ENCODE measurements around the gene CRABP2. TPM values are rescaled to one million over a fixed set of nuclear protein-coding genes. Genes with fewer than 3 reads are reported as not detected.
A peak's percentile ranks its signal among the peaks of the same experiment; 100 is the strongest.

Gene CRABP2
- total and polyA plus RNA-seq, 2 donors = 25.3 to 37.9 TPM

- WGBS = 77% methylated on average over 4 of the region's 4 CpGs
- no peak overlapping the region for H3K27ac ChIP-seq (ENCODE audit: low read depth)
- no peak for DNase-seq (ENCODE audit: extremely low spot score)
Measured at GRCh38 chr1:156709031-156709430, 3.6 kb upstream of the CRABP2 start.

DNA sequence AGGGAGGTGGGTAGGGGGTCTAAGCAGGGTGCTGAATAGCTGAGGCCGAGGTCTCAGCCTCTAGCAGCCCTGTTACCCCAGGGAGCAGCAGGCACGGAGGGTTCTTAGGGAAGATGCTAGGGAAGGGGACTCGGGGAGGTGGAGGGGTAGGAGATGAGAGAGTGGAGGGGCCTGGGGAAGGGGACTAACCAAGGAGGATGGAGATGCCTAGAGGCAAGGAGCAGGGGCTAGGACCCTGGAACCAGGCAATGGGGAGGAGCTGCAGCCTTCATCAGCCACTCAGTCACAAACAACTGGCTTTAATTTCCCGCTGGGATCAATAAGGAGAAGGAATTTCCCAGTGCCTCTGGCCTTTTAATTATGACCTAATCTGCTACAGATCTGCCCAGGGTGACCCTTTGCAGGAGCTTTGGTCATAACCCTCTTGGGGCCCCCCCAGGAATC is 2.9 kb upstream of the CRABP2 start:
- no peak for DNase-seq (ENCODE audit: extremely low spot score)
- Histone ChIP-seq H3K4me3 (ENCODE audit: low read depth, low read length) (no peak overlapping the region), H3K27ac (ENCODE audit: low read depth) (no peak overlapping the region), H3K36me3 (ENCODE audit: insufficient read depth) (no peaks in the 10 kb centered on the region), H3K4me1 (ENCODE audit: insufficient read depth) (no peaks in the 10 kb centered on the region)
- 61% methylated on average over 4 of the region's 4 CpGs for WGBS

More at GRCh38 chr1:156709031-156709430, 3.6 kb upstream of the CRABP2 start:
- Histone ChIP-seq H3K4me3 (ENCODE audit: low read depth, low read length) (no peak overlapping the region), H3K36me3 (ENCODE audit: insufficient read depth) (no peaks in the 10 kb centered on the region), H3K4me1 (ENCODE audit: insufficient read depth) (no peaks in the 10 kb centered on the region)

GRCh38 chr1:156707417-156708217 is 2.2 kb upstream of the CRABP2 start:
- Histone ChIP-seq H3K27ac (ENCODE audit: low read depth) (no peak overlapping the region), H3K4me3 (ENCODE audit: low read depth, low read length) (no peak overlapping the region), H3K4me1 (ENCODE audit: insufficient read depth) (no peaks in the 10 kb centered on the region), H3K36me3 (ENCODE audit: insufficient read depth) (no peaks in the 10 kb centered on the region)
- no peak for DNase-seq (ENCODE audit: extremely low spot score)
- 44% methylated on average over 8 of the region's 8 CpGs for WGBS

- Histone ChIP-seq H3K27ac (ENCODE audit: low read depth) (peak overlapping the region; percentile 27), H3K4me3 (ENCODE audit: low read depth, low read length) (peak overlapping the region; percentile 35), H3K36me3 (ENCODE audit: insufficient read depth) (no peaks in the 10 kb centered on the region), H3K4me1 (ENCODE audit: insufficient read depth) (no peaks in the 10 kb centered on the region)
- WGBS = 6% methylated on average over 29 of the region's 29 CpGs
- no peak for DNase-seq (ENCODE audit: extremely low spot score)
Measured at GRCh38 chr1:156706657-156707416, 1.5 kb upstream of the CRABP2 start.

DNA sequence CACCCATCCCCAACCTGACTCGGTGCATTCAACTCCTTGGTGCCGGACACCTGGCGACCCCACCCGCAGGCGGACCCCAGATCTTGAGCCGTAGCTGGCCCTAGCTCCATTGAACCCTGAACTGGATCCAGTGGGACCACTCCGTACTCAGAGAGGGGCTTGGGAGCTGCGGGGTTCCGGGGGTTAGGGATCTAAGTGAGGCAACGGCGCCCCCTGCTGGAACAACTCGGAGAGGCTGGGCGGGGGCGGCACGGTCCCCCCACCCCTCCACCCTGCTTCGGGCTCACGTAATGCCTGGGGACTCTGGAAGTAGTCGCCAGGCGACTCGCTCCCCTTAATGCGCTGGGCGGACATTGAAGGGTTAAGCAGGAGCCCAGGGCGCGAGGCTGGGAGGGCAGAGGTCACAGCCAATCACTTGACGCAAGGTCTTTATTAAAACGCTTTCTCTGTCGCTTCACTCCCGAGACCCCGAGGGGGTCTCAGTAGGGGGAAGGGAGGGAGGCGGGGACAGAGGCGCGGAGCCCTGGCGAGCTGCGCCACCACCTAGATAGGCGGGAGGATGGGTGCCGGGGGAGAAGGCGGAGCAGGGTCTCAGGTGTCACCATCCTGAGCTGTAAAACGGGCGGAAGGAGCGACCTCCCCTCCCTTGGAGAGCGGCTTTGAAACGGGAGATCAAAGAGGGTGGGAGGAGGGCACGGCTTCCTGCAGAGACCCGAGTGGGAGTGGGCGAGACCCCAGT is 704 bp upstream of the CRABP2 start:
- 1% methylated on average over 45 of the region's 45 CpGs for WGBS
- Histone ChIP-seq H3K4me1 (ENCODE audit: insufficient read depth) (no peaks in the 10 kb centered on the region), H3K4me3 (ENCODE audit: low read depth, low read length) (peak overlapping the region; percentile 35), H3K27ac (ENCODE audit: low read depth) (peak overlapping the region; percentile 19), H3K36me3 (ENCODE audit: insufficient read depth) (no peaks in the 10 kb centered on the region)
- no peak for DNase-seq (ENCODE audit: extremely low spot score)

DNA sequence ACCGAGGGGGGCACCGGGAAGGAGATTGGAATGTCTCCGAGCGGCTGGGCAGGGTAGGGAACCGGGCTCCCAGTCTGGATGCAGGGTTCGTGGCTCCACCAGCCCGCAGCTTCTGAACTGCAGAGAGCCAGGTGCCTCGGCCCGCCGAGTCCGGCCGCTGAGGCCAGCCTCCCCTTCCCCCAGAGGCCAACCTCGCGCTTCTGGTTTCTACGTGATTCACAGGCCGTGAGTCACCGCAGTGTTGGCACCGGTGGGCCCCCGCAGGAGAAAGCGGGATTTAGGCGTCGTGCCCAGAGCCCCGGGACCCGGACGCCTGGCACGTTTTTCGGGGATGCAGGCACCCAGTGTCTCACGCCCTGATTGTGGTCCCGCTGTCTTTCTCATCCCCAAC is 458 bp downstream of the CRABP2 start:
- H3K4me1 ChIP-seq (ENCODE audit: insufficient read depth) = no peaks in the 10 kb centered on the region
- H3K4me3 ChIP-seq (ENCODE audit: low read depth, low read length) = peak overlapping the region; percentile 35
- no peaks in the 10 kb centered on the region for H3K36me3 ChIP-seq (ENCODE audit: insufficient read depth)
- 3% methylated on average over 29 of the region's 29 CpGs for WGBS
- no peak for DNase-seq (ENCODE audit: extremely low spot score)
- H3K27ac ChIP-seq (ENCODE audit: low read depth) = no peak overlapping the region

- Histone ChIP-seq H3K4me3 (ENCODE audit: low read depth, low read length) (no peak overlapping the region), H3K27ac (ENCODE audit: low read depth) (no peak overlapping the region), H3K4me1 (ENCODE audit: insufficient read depth) (no peaks in the 10 kb centered on the region), H3K36me3 (ENCODE audit: insufficient read depth) (no peaks in the 10 kb centered on the region)
- 44% methylated on average over 10 of the region's 10 CpGs for WGBS
- DNase-seq (ENCODE audit: extremely low spot score) = no peak
Measured at GRCh38 chr1:156704166-156704711, 1.1 kb downstream of the CRABP2 start.

DNA sequence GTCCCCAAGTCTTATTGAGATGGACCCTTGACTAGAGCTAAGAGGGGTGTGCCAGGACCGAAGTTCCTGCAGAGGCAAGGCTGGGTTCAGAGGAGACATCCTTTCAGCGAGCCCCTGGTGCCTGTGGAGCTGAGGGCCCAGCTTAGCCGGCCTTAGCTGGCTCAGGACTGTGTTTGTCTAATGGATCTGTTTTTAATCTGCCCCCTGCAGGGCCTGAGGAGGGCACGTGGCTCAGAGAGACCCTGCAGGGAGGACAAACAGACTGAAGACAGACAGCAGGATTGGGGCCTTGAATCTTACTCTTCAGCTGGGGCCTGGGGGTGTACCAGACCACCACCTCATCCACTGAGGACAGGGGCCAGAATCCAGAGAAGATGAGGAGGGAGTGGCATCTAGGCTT is 1.6 kb downstream of the CRABP2 start:
- Histone ChIP-seq H3K36me3 (ENCODE audit: insufficient read depth) (no peaks in the 10 kb centered on the region), H3K4me3 (ENCODE audit: low read depth, low read length) (no peak overlapping the region), H3K4me1 (ENCODE audit: insufficient read depth) (no peaks in the 10 kb centered on the region), H3K27ac (ENCODE audit: low read depth) (no peak overlapping the region)
- DNase-seq (ENCODE audit: extremely low spot score) = no peak
- WGBS = 33% methylated on average over 4 of the region's 4 CpGs

DNA sequence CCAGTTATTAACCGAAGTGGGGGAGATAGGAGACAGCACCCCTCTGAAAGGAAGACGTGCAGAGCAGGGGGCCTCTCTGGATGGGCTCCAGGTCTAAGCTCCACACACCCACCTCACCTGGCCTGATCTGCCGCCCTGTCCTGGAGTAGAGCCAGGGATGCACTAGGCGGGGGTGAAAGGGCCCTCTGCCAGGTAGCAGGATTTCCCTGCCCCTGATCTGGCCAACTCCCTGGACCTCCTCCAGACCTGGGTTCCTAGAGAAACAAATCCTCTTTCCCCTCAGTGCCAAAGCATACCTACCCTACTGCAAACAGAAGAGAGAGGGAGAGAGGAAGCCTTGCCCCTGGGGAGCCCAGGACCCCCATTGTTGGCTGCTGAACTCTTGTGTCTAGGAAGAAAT is 2.0 kb downstream of the CRABP2 start:
- Histone ChIP-seq H3K4me3 (ENCODE audit: low read depth, low read length) (no peak overlapping the region), H3K4me1 (ENCODE audit: insufficient read depth) (no peaks in the 10 kb centered on the region), H3K27ac (ENCODE audit: low read depth) (no peak overlapping the region), H3K36me3 (ENCODE audit: insufficient read depth) (no peaks in the 10 kb centered on the region)
- DNase-seq (ENCODE audit: extremely low spot score) = no peak
- WGBS = 57% methylated on average over 4 of the region's 4 CpGs

DNA sequence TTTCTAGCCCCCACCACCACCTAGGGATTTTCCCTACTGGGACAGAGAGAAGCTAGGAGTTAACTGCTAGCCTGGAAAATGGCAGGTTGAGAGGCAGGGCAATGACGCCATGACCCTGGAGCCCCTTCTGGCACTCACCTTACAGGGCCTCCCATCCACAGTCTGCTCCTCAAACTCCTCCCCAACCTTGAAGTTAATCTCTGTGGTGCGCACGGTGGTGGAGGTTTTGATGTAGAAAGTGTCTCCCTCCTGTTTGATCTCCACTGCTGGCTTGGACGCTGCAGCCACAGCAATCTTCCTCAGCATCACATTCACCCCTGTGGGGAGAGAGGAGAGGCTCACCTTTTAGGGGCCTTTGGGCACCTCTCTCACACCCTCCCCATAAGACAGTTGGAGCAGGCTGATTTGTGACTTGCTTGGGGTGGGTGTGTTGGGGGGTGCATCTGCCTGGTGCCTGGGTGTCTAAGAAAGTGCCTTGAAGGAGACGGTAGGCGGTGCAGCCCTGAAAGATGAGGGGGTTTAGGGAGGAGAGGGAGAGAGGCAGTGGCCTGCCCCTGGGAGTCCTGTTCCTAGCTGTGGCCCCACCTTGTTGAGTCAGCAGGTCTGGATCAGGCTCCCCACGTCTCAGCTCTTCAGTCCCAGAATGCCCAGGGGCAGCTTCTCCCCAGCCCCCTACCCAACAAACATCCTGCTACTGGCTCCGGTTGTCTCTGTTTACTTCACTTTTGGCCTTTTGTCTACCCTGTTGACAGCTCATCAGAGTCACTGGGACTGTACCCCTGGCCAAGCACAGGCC is 4.4 kb downstream of the CRABP2 start:
- Histone ChIP-seq H3K4me3 (ENCODE audit: low read depth, low read length) (no peak overlapping the region), H3K27ac (ENCODE audit: low read depth) (no peak overlapping the region), H3K4me1 (ENCODE audit: insufficient read depth) (no peaks in the 10 kb centered on the region), H3K36me3 (ENCODE audit: insufficient read depth) (no peaks in the 10 kb centered on the region)
- WGBS = 78% methylated on average over 8 of the region's 8 CpGs
- DNase-seq (ENCODE audit: extremely low spot score) = no peak

- 61% methylated on average over 1 of the region's 1 CpG for WGBS
- Histone ChIP-seq H3K4me1 (ENCODE audit: insufficient read depth) (no peaks in the 10 kb centered on the region), H3K4me3 (ENCODE audit: low read depth, low read length) (no peak overlapping the region), H3K36me3 (ENCODE audit: insufficient read depth) (no peaks in the 10 kb centered on the region), H3K27ac (ENCODE audit: low read depth) (no peak overlapping the region)
- DNase-seq (ENCODE audit: extremely low spot score) = no peak
Measured at GRCh38 chr1:156698995-156699394, 6.4 kb downstream of the CRABP2 start.

GRCh38 chr1:156697481-156697880 is 7.9 kb downstream of the CRABP2 start:
- WGBS = 74% methylated on average over 8 of the region's 8 CpGs

GRCh38 chr1:156696755-156697154 is 8.6 kb downstream of the CRABP2 start:
- DNase-seq (ENCODE audit: extremely low spot score) = no peak
- no peaks in the 10 kb centered on the region for H3K4me1 ChIP-seq (ENCODE audit: insufficient read depth)
- H3K4me3 ChIP-seq (ENCODE audit: low read depth, low read length) = no peak overlapping the region
- no peak overlapping the region for H3K27ac ChIP-seq (ENCODE audit: low read depth)
- 86% methylated on average over 8 of the region's 8 CpGs for WGBS
- no peaks in the 10 kb centered on the region for H3K36me3 ChIP-seq (ENCODE audit: insufficient read depth)

More at GRCh38 chr1:156697481-156697880, 7.9 kb downstream of the CRABP2 start:
- no peaks in the 10 kb centered on the region for H3K4me1 ChIP-seq (ENCODE audit: insufficient read depth)
- no peak overlapping the region for H3K27ac ChIP-seq (ENCODE audit: low read depth)
- H3K36me3 ChIP-seq (ENCODE audit: insufficient read depth) = no peaks in the 10 kb centered on the region
- no peak for DNase-seq (ENCODE audit: extremely low spot score)
- H3K4me3 ChIP-seq (ENCODE audit: low read depth, low read length) = no peak overlapping the region

Measured in urinary bladder (tissue), 4 donors.